Measurements from ENCODE around the gene RAPGEF4.

Gene RAPGEF4

GRCh38 chr2:173095356-173095755, 359.7 kb downstream of the RAPGEF4 start:
- no peak for DNase-seq (ENCODE audit: low spot score)

- no peak for DNase-seq (ENCODE audit: low spot score)
Observed at GRCh38 chr2:173099271-173099670, 363.6 kb downstream of the RAPGEF4 start.

GRCh38 chr2:173099804-173100203, 364.2 kb downstream of the RAPGEF4 start:
- no peak for DNase-seq (ENCODE audit: low spot score)

GRCh38 chr2:173101687-173102086, 366.0 kb downstream of the RAPGEF4 start:
- no peak for DNase-seq (ENCODE audit: low spot score)
